ENCODE results near the gene MAST2.
"Not testable (repeated sequence)": the region's sequence is repeated elsewhere in the genome, so short reads cannot be mapped to it uniquely, and the experiment has no call there.

MAST2 gene

DNA sequence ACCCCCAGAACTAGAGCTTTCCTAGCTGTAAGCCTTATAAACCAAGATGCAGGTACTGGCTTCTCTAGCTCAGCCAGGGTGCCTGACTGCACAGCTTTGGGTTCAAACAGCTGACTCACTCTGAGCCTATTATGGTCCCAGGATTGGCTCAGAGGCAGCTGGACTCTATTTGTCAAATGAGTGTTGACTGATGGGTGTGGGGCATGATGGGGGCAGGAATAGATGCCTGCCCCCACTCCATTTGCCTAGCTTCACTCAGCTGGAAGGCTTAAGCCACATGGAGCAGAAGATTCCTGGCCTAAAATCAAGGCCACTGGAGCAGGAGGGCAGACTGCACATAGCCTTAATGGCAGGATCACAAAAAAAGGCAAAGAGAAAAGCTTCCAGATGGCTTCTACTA, 238.6 kb downstream of the MAST2 start:
- TF ChIP-seq, protein P1, sequence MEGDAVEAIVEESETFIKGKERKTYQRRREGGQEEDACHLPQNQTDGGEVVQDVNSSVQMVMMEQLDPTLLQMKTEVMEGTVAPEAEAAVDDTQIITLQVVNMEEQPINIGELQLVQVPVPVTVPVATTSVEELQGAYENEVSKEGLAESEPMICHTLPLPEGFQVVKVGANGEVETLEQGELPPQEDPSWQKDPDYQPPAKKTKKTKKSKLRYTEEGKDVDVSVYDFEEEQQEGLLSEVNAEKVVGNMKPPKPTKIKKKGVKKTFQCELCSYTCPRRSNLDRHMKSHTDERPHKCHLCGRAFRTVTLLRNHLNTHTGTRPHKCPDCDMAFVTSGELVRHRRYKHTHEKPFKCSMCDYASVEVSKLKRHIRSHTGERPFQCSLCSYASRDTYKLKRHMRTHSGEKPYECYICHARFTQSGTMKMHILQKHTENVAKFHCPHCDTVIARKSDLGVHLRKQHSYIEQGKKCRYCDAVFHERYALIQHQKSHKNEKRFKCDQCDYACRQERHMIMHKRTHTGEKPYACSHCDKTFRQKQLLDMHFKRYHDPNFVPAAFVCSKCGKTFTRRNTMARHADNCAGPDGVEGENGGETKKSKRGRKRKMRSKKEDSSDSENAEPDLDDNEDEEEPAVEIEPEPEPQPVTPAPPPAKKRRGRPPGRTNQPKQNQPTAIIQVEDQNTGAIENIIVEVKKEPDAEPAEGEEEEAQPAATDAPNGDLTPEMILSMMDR (conservative IDR thresholded peaks at IDR 0.05; ENCODE audit: low read depth, low read length) = no peak
- no peak overlapping the region for H3K4me3 ChIP-seq (ENCODE audit: low read length)
- no peak for DNase-seq (ENCODE audit: low read depth)

DNA sequence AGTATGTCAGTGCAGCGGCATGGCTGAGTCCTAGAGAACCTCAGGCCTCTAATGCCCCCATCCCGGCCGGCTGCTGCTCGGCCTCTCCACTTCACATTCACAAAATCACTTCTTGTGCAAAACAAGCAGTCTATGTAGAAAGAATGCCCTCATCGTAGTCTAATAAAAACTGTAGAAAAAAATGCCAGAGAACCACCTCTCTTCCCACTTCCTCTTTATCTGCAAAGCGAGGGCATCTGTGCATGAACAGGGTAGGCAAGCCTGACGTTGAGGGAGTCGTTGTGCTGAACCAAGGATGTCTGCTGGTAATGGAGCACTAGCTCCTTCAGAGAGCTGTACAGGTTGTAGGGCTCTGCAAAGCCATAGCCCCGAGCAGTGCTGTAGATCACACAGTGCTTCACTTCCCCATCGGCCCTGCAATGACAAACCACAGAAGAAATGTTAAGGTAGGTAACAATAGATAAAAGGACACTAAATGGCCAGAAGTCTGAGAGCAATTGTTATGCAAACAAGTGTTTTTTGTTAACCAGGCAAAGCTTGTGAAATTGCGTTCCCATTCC, 240.1 kb downstream of the MAST2 start:
- TF ChIP-seq, protein P1 (conservative IDR thresholded peaks at IDR 0.05; ENCODE audit: low read depth, low read length) = no peak
- no peak overlapping the region for H3K4me3 ChIP-seq (ENCODE audit: low read length)
- DNase-seq (ENCODE audit: low read depth) = no peak

DNA sequence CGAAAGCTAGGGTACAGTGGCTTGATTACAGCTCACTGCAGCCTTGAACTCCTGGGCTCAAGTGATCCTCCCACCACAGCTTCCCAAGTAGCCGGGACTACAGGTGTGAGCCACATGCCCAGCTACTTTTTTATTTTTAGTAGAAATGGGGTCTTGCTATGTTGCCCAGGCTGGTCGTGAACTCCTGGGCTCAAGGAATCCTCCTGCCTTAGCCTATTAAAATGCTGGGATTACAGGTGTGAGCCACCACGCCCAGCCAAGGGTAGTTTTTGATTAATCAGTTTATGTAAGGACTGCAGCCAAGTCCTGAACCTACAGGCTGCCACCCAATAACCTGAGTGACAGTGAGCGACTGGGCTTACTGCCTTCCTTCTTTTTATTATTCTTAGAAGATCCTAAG, 240.7 kb downstream of the MAST2 start:
- TF ChIP-seq, protein P1 (conservative IDR thresholded peaks at IDR 0.05; ENCODE audit: low read depth, low read length) = no peak
- H3K4me3 ChIP-seq (ENCODE audit: low read length) = no peak overlapping the region
- DNase-seq (ENCODE audit: low read depth) = no peak

DNA sequence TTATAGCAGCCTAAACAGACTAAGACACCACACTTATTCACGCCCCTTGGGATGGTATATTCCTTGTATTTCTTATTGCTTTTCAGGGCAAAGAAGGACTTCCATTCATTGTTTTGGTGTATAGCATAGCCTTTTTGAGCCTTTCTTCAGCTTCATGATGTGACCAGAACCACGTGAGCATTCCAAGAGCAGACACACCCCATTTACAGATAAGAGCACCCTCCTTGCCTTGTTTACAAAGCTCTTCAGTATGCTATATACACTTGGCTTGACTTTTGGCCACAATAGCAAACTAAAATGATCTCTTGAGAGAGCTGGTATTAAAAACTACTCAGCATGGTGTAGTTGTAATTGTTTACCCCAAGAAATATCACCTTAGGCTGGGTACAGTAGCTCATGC, 250.3 kb downstream of the MAST2 start:
- no peak overlapping the region for H3K4me3 ChIP-seq (ENCODE audit: low read length)
- TF ChIP-seq, protein P1 (conservative IDR thresholded peaks at IDR 0.05; ENCODE audit: low read depth, low read length) = no peak
- DNase-seq (ENCODE audit: low read depth) = no peak

DNA sequence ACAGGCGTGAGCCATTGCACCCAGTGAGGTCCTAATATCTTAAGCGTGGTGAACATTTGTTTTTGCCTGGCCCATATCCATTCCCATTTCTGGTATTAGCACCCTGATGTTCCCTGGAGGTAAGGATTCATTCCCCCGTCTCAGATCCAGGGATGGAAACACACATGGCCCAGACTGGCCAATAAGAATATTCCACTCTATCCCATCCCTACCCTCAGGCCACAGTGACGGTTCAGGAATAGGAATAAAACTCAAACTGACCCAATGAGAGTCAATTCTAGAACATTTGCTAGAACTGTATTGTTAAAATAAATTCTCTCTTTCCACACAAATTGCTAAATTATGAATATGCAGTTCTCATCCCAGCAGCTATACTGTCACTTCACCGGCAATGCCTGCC, 252.9 kb downstream of the MAST2 start:
- no peak overlapping the region for H3K4me3 ChIP-seq (ENCODE audit: low read length)
- DNase-seq (ENCODE audit: low read depth) = no peak
- TF ChIP-seq, protein P1 (conservative IDR thresholded peaks at IDR 0.05; ENCODE audit: low read depth, low read length) = no peak

DNA sequence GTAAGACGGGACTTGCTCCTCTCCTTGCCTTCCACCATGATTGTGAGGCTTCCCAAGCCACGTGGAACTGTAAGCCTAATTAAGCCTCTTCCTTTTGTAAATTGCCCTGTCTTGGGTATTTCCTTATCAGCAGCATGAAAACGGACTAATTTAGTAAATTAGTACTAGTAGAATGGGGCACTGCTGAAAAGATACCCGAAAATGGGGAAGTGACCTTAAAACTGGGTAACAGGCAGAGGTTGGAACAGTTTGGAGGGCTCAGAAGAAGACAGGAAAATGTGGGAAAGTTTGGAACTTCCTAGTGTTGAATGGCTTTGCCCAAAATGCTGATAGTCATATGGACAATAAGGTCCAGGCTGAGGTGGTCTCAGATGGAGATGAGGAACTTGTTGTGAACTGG, 253.8 kb downstream of the MAST2 start:
- not testable (repeated sequence) for DNase-seq (ENCODE audit: low read depth); H3K4me3 ChIP-seq (ENCODE audit: low read length)

DNA sequence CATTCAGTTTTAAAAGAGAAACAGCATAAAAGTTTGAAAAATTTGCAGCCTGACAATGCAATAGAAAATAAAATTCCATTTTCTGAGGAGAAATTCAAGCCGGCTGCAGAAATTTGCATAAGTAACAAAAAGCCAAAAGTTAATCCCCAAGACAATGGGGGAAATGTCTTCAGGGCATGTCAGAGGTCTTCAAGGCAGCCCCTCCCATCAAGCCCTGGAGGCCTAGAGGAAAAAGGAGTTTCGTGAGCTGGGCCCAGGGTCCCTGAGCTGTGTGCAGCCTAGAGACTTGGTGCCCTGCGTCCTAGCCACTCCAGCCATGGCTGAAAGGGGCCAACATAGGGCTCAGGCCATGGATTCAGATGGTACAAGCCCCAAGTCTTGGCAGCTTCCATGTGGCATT, 254.4 kb downstream of the MAST2 start:
- H3K4me3 ChIP-seq (ENCODE audit: low read length) = no peak overlapping the region
- DNase-seq (ENCODE audit: low read depth) = no peak
- TF ChIP-seq, protein P1 (conservative IDR thresholded peaks at IDR 0.05; ENCODE audit: low read depth, low read length) = no peak

DNA sequence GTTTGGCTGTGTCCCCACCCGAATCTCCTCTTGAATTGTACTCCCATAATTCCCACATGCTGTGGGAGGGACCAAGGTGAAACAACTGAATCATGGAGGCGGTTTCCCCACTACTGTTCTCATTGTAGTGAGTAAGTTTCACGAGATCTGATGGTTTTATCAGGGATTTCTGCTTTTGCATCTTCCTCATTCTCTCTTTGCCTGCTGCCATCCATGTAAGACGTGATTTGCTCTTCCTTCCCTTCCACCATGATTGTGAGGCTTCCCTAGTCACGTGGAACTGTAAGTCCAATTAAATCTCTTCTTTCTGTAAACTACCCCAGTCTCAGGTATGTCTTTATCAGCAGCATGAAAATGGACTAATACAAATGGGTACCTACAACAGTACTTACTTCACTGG, 255.5 kb downstream of the MAST2 start:
- TF ChIP-seq, protein P1 (conservative IDR thresholded peaks at IDR 0.05; ENCODE audit: low read depth, low read length) = no peak
- H3K4me3 ChIP-seq (ENCODE audit: low read length) = no peak overlapping the region
- DNase-seq (ENCODE audit: low read depth) = no peak

All from retinal pigment epithelial cell (primary cell).